WI38 (cell line): ENCODE measurements around the gene SYTL4.

ENCODE experiments used
- H3K4me3 ChIP-seq: 2 replicates; pipeline ENCODE4 v1.5.1; 2011; ENCODE audit warnings: low read depth, mild to moderate bottlenecking, control low read depth, low read length
- TF ChIP-seq, protein P1 (sequence below): IDR thresholded peaks from 2 replicates; pipeline ENCODE4 v1.5.1; 2012; ENCODE audit warnings: low read depth, mild to moderate bottlenecking, control low read depth, low read length

Gene SYTL4

DNA sequence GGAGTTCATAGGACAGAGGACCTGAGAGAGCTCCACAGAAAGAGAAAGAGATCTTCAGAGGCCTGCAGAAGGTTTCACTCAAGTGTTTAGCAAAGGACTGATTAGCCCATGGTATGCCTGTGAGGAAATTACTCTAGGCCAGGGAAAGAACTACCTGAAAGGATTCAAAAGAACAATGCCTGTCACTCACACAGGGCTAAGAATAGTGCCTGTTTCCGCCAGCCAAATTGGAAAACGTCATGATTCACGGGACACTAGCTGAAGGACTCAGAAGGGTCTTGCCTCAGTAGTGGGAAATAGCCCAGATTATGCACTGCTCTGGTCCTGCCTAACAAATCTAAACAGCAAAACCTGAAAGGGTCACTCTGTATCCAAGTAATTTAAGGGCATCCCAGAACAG is 21.1 kb downstream of the SYTL4 start:
- H3K4me3 ChIP-seq: no peak overlapping the region
- TF ChIP-seq, protein P1, sequence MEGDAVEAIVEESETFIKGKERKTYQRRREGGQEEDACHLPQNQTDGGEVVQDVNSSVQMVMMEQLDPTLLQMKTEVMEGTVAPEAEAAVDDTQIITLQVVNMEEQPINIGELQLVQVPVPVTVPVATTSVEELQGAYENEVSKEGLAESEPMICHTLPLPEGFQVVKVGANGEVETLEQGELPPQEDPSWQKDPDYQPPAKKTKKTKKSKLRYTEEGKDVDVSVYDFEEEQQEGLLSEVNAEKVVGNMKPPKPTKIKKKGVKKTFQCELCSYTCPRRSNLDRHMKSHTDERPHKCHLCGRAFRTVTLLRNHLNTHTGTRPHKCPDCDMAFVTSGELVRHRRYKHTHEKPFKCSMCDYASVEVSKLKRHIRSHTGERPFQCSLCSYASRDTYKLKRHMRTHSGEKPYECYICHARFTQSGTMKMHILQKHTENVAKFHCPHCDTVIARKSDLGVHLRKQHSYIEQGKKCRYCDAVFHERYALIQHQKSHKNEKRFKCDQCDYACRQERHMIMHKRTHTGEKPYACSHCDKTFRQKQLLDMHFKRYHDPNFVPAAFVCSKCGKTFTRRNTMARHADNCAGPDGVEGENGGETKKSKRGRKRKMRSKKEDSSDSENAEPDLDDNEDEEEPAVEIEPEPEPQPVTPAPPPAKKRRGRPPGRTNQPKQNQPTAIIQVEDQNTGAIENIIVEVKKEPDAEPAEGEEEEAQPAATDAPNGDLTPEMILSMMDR: no peak

DNA sequence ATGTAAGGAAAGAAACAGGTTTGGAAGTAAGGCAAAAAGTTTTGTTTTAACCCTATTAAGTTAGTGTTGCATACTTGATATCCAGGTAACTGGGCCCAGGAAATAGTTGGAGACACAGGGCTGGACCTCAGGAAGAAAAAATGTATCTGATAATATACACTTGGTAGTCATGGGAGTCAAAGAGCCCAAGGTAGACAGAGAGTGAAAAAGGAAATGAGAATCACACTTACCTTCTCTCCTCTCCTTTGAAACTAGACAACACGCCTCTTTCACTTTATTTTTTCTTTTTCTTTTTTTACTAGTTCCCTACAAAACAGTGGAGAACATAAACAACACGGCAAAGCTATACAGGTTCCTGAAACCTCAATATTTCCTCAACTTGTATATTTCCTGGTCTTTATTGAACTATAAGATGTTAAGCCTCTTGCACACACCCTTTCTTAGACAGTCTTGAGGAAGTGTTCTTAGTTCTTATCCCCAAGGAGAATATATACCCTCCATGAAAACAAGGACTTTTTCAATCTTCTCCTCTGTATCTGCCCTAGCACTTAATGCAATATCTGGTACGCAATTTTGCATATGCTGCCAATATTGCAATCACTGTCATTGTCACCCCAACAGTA is 27.2 kb downstream of the SYTL4 start:
- TF ChIP-seq, protein P1: no peak
- no peak overlapping the region for H3K4me3 ChIP-seq

DNA sequence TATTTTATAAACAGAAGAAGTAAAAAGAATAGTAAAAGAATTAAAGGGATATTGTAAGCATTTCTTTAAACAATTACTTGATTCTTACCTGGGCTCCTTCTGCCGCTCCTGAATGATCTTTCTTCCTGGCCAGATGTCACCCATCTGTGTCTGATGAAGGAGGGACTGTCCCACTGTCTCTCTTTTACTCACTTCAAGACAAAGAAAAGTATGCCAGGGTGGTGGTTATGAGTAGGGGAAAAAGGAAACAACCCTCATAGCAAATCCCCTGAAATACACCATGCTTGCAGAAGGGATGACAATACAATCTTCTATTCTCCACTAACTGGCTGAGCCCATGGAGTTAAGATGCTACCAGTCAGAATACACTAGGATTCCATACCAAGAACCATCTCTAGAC is 31.1 kb downstream of the SYTL4 start:
- no peak overlapping the region for H3K4me3 ChIP-seq
- TF ChIP-seq, protein P1: no peak

DNA sequence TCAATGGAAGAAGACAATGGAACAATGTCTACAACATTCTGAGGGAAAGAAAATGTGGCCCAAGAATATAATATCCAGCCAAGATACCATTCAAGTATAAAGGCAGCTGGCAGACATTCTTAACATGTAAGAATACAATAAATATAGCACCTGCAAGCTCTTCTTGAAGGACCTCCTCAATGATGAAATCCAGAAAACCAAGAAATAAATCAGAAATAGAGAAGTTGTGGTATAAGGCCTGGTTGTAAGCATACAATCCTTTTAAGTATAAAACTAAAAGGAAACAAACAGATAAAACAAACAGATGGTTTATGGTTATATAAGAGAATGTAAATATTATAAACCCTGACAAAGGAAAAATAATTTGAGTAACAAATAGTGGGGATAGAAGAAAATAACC is 33.4 kb downstream of the SYTL4 start:
- H3K4me3 ChIP-seq: no peak overlapping the region
- TF ChIP-seq, protein P1: no peak

DNA sequence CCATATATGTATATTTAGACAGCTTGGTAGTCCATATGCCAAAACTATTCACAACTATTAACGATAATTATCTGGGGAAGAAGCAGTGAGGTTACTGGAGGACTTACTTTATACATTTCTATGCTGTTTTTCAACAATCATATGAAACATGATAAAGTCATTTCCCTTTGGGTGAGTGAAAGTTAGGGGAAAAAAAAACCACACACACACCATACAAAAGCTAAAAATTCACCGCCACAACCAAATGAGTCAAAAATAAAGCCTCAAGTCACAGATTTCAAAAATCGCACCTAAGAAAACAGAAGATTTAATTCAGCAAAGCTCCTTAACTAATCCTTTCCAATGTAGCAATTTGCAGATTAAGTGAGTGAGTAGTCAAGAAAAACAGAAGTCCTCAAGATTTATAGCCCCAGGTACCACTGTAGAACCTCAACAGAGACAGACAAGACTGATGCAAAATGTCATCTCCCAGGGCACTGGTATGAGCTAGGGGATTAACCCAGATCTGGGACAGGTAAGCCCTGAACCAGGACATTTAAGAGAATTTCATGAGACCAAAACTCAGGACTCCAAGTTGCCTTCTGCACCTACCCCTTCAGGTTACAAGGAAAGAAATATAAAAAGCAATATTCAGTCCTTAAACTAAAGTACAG is 35.1 kb downstream of the SYTL4 start:
- TF ChIP-seq, protein P1: no peak
- H3K4me3 ChIP-seq: no peak overlapping the region

DNA sequence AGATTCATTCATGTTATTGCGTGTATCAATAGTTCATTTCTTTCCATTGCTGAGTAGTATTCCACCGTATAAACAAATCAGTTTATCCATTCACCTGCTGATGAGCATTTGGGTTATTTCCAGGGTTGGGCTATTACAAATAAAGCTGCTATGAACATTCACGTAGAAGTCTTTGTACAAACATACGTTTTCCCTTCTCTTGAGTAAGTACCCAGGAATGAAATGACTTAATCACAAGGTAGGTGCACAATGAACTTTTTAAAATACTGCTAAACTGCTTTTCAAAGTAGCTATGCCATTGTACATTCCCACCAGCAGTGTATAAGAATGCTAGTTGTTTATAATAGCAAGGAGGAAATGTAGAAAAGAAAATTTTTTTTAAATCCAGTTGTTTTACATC is 35.9 kb downstream of the SYTL4 start:
- no peak overlapping the region for H3K4me3 ChIP-seq
- TF ChIP-seq, protein P1: no peak

DNA sequence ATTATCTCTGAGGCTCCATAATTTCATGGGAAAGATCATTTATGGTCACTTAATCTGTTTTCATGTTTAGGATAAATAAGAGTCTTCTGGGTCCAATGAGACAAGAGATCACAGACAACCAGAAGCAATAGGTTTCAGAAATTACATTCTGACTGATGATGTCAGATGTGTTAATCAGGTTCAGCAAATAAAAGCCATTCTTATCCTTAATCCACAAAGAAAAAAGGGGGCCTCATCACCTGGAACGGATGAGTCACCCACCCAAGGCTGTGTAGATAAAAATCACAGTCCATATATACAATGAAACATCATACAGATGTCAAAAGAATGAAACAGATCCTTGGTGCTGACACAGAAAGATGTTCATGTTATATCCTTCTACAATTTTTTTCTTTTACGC is 36.6 kb downstream of the SYTL4 start:
- TF ChIP-seq, protein P1: no peak
- no peak overlapping the region for H3K4me3 ChIP-seq
